HFFc6 (cell line): ENCODE results near the gene SMR3B. TPM values are rescaled to one million over a fixed set of nuclear protein-coding genes. Genes with fewer than 3 reads are reported as not detected.

ENCODE experiments used
- DNase-seq: peaks from one replicate; pipeline ENCODE4 v3.0.0-alpha.2; 2018
- H3K27ac Mint-ChIP-seq: 2 replicates; pipeline ENCODE4 v1.8.0; 2020; ENCODE audit warnings: mild to moderate bottlenecking, mixed read lengths
- H3K27me3 Mint-ChIP-seq: 2 replicates; pipeline ENCODE4 v1.8.0; 2021; ENCODE audit warnings: mild to moderate bottlenecking, moderate library complexity, mixed read lengths; ENCODE audit not compliant: insufficient read depth
- H3K36me3 Mint-ChIP-seq: 2 replicates; pipeline ENCODE4 v1.8.0; 2021; ENCODE audit warnings: low read depth, mixed read lengths
- H3K4me1 Mint-ChIP-seq: 2 replicates; pipeline ENCODE4 v1.8.0; 2020; ENCODE audit warnings: low read depth, mixed read lengths
- H3K4me3 Mint-ChIP-seq: 2 replicates; pipeline ENCODE4 v1.8.0; 2020; ENCODE audit warnings: mild to moderate bottlenecking, moderate library complexity, mixed read lengths
- H3K9me3 Mint-ChIP-seq: 2 replicates; pipeline ENCODE4 v1.8.0; 2020; ENCODE audit warnings: mild to moderate bottlenecking, mixed read lengths
- total RNA-seq, 6 experiments: library from RNA; stranded (reverse); fragmentation: NEBNext Ultra II Directional; extraction: Animal tissue kit (Norgen Biotek cat#: 25700); gene quantifications; 2 replicates in 1 of 6; 3 replicates in 5 of 6; pipeline ENCODE4 v1.2.3, GENCODE V29; 2021
- TF ChIP-seq, protein P1 (sequence below): fragments of 200-600 bp; sonication (generic); IDR thresholded peaks from 2 replicates; pipeline ENCODE4 v1.5.0; 2021; ENCODE audit warnings: antibody characterized with exemption, mild to moderate bottlenecking

Gene SMR3B
- total RNA-seq, 6 experiments from 2014 or later: not detected

GRCh38 chr4:70372760-70373159 is 10.2 kb upstream of the SMR3B start:
- H3K27me3 Mint-ChIP-seq: no peaks in the 10 kb centered on the region
- no peaks in the 10 kb centered on the region for H3K4me1 Mint-ChIP-seq
- H3K9me3 Mint-ChIP-seq: peaks cover 8% of the 10 kb centered on the region
- H3K4me3 Mint-ChIP-seq: no peak overlapping the region
- no peak for DNase-seq
- no peak overlapping the region for H3K27ac Mint-ChIP-seq
- H3K36me3 Mint-ChIP-seq: no peaks in the 10 kb centered on the region
- TF ChIP-seq, protein P1, sequence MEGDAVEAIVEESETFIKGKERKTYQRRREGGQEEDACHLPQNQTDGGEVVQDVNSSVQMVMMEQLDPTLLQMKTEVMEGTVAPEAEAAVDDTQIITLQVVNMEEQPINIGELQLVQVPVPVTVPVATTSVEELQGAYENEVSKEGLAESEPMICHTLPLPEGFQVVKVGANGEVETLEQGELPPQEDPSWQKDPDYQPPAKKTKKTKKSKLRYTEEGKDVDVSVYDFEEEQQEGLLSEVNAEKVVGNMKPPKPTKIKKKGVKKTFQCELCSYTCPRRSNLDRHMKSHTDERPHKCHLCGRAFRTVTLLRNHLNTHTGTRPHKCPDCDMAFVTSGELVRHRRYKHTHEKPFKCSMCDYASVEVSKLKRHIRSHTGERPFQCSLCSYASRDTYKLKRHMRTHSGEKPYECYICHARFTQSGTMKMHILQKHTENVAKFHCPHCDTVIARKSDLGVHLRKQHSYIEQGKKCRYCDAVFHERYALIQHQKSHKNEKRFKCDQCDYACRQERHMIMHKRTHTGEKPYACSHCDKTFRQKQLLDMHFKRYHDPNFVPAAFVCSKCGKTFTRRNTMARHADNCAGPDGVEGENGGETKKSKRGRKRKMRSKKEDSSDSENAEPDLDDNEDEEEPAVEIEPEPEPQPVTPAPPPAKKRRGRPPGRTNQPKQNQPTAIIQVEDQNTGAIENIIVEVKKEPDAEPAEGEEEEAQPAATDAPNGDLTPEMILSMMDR: no peak

- Mint-ChIP-seq H3K4me3 (no peak overlapping the region), H3K27ac (no peak overlapping the region), H3K4me1 (no peaks in the 10 kb centered on the region), H3K36me3 (no peaks in the 10 kb centered on the region), H3K9me3 (peaks cover 3% of the 10 kb centered on the region), H3K27me3 (no peaks in the 10 kb centered on the region)
- DNase-seq: no peak
- TF ChIP-seq, protein P1: no peak
Observed at GRCh38 chr4:70380578-70380977, 2.4 kb upstream of the SMR3B start.

- no peak for DNase-seq
- Mint-ChIP-seq H3K27me3 (no peaks in the 10 kb centered on the region), H3K4me3 (no peak overlapping the region), H3K27ac (no peak overlapping the region), H3K4me1 (no peaks in the 10 kb centered on the region), H3K9me3 (peaks cover 38% of the 10 kb centered on the region), H3K36me3 (no peaks in the 10 kb centered on the region)
- TF ChIP-seq, protein P1: no peak
Observed at GRCh38 chr4:70392057-70392776, 9.3 kb downstream of the SMR3B start.

GRCh38 chr4:70397580-70397979 is 14.6 kb downstream of the SMR3B start, which contains the start of gene OPRPN:
OPRPN (plus strand) TSS chr4:70397940; CDS start chr4:70399286, 1,346 bp downstream.
- no peaks in the 10 kb centered on the region for H3K27me3 Mint-ChIP-seq
- peaks cover 28% of the 10 kb centered on the region for H3K9me3 Mint-ChIP-seq
- no peaks in the 10 kb centered on the region for H3K36me3 Mint-ChIP-seq
- TF ChIP-seq, protein P1: no peak
- no peaks in the 10 kb centered on the region for H3K4me1 Mint-ChIP-seq
- no peak within 1 kb of the TSS for H3K27ac Mint-ChIP-seq
- no peak for DNase-seq
- no peak within 1 kb of the TSS for H3K4me3 Mint-ChIP-seq

GRCh38 chr4:70399319-70399718 is 16.4 kb downstream of the SMR3B start:
- no peaks in the 10 kb centered on the region for H3K36me3 Mint-ChIP-seq
- H3K27ac Mint-ChIP-seq: no peak overlapping the region
- H3K9me3 Mint-ChIP-seq: peaks cover 40% of the 10 kb centered on the region
- no peaks in the 10 kb centered on the region for H3K27me3 Mint-ChIP-seq
- no peak overlapping the region for H3K4me3 Mint-ChIP-seq
- no peaks in the 10 kb centered on the region for H3K4me1 Mint-ChIP-seq
- no peak for DNase-seq
- TF ChIP-seq, protein P1: no peak
